NCI-H2227 treated with DMSO at 0.1 percent for 48 hours (cell line): ENCODE results near the gene GMDS.

Experiments used
- DNase-seq: peaks from one replicate; lab custom pipeline; 2025; lab: John Stamatoyannopoulos, UW

GMDS gene

DNA sequence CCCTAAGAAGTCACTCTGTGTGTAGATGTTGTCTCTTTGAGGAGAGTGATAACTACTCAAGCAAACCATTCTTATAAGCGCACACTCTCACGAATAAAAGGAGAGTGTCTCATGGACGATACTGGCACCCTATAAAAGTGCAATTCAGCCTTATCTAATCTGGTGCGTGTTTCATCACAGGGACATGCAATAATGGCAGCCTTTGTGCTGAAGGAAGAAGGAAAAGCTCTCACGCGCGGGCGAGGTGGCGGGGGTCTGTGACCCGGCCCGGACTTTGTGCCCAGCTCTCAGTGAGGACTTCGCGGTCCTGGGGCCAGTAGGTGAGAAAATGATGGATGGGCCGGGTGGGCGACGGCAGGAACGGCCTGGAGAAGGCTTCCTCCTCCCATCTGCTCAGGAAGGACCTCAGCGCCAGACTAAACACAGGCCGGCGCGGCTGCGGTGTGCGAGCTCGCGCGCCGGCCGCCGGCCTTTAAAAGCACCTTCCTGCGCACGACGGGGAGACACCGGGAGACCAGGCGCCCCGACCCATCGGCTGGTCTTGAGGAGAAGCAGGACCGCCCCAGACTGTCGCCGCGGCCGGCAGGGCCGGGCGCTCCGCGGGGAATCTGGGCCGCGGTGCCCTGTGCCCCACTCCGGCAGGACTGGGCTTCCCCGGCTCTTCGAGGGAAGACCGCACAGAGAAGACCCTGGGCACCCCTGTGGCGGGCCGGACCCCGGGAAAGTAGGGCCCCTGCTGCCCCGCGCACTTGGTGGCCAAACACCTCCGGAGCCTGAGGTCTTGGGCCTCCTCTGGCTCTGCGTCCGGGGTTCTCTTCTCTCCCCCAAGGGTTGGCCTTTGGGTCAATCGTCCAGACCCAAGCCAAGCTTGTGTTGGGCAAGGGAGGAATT lies 644.0 kb downstream of the GMDS start:
- DNase-seq = no peak

GRCh38 chr6:1600764-1601157 lies 644.6 kb downstream of the GMDS start:
- no peak for DNase-seq

GRCh38 chr6:1600063-1600763 lies 645.2 kb downstream of the GMDS start:
- no peak for DNase-seq

- DNase-seq = no peak
These were observed 645.9 kb downstream of the GMDS start for GRCh38 chr6:1599469-1599868.

DNA sequence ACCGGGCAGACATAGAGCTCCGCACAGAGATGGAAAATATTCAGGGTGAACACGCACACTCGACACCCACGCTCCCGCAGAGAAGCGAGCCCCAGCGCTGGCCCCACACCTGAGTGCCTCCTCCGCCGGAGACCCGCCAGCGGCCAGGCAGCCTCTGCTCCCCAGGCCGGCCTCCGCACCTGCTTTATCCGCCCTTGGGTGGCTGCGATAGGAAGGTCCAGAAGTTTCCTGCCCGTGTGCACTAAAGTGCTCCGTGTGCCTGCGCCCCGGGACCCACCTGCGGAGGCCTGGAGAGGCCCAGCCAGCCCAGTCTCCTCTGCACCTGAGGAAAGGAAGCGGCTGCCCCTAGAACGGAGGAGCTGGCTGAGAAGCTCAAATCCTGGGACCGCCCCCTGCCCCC lies 646.5 kb downstream of the GMDS start:
- DNase-seq = no peak

GRCh38 chr6:1598433-1598832 lies 647.0 kb downstream of the GMDS start:
- no peak for DNase-seq

DNA sequence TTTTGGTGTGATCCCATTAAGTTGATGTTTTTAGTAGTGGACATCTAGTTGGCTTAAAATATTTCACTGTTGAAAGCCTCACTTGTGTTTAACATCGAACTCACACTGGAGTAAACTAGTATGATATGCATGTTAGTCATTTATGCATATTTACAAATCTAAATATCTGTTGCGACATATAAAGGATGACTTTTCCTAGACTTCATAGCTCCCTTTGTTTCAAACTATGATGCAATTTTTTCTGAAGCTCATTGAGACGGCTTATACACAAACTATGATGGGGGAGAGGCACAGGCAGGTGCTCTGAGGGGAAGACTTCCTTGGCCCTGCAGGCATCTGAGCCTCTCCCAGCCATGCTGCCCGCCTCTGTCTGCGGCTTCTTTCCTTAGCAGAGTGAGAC lies 647.5 kb downstream of the GMDS start:
- DNase-seq = no peak

GRCh38 chr6:1597121-1597744 lies 648.2 kb downstream of the GMDS start:
- DNase-seq = no peak

DNA sequence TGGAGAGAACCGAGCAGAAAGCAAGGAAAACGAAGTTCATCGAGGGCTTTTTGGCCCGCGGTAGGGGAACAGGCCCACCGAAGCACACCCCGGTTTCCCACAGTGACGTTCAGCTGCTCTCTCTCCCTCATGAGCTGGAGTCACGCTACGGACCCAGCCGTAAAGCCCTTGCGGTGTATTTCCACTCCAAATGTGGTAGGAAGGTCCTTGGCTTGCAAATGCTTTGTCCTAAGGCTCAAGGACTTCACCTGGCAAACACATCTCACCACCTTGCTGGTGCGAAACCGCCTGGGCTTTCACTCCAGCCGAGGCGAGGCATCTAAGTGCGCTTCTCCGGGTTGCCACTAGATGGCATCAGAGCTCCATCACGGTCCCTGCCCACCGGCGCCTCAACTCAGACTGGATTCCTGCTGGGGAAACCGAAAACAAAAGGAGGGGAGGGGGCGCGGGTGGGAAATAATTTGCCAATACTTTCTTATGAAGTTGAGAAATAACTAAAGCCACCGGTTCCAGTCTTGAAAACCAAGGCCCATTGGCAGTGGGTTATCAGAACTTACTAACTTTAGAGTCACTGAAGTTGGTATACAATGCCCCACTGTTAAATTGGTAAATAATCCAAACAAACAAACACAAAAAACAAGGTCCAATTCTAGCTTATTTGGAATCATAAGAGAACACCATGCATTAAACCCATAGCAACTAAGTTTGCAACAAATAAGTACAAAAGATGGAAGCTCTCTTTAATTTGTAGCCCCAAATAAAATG lies 649.1 kb downstream of the GMDS start:
- DNase-seq = peak; percentile 33

DNA sequence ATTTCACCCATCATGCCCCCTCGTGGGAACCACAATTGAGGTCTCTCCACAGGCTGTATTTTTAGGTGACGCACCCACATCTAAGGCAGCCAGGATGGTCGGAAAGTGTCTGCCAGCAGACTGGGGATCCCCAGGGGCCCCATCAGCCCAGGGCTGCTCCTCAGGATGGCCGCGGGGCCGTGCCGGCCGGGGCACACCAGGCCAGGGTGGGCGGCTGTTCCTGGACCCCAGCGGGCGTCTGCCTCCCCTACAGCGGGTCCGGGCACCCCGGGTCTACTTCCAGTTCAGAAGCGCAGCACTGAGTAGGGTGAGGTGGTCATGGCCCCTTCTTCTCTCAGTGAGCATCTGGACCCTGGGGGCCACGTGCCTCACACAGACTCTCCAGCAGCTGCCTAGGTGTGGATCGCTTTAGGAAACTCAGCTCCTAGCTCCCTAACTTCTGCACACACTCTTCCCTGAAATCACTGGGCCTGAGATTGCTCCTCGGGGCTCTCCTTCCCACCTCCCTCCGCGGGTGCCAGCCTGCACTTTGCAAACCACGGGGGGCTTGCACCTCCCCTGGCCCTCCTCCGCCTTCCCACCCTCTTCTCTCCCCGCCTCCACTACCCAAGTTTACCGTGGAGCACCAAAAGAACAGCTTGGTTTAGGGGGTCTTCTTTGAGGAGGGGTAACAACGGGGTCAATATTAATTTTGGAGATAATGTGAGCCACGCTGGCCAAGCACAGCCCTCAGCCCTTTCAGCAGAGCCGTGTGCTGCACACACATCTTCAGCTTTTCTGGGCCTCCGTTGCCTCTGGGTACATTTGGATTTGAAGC lies 649.9 kb downstream of the GMDS start:
- DNase-seq = no peak

GRCh38 chr6:1594445-1595200 lies 650.8 kb downstream of the GMDS start:
- DNase-seq = no peak

DNA sequence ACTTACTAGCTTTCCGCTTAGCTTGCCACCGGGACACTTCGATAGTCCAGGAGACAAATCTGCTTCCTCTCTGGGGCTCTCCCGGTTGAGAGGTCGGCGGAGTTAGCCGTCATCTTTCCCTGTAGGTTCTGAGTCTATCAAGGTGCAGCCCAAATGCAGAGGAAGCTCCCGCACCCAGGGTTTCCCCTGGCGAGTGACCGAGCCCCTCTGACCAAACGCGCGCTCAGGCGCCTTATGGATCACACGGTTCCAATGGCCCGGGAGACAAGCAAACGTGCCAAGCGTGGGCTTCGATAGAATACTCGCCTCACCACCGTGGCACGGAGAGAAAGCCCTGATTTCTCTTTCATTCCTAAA lies 651.5 kb downstream of the GMDS start:
- DNase-seq = no peak

GRCh38 chr6:1593286-1593957 lies 652.0 kb downstream of the GMDS start:
- DNase-seq = no peak

GRCh38 chr6:1592852-1593251 lies 652.6 kb downstream of the GMDS start:
- DNase-seq = no peak

DNA sequence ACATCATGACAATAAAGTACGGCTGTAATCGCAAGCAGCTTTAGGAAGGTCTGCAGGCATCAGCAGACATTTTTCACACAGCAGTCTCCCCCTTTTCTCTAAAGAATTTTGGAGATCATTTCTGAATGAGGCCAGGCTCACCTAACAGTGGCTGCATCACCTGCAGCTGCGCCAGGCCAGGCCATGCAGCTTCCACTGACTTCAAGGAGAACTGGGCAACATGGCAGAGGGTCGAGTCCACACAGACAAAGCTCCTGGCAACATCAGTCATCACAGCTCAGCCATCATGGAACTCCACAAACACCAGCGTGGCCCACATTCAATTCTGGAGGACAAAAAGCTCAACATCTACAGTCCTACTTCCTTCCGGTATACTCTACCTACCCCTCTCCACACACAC lies 653.5 kb downstream of the GMDS start:
- DNase-seq = no peak

GRCh38 chr6:1591243-1591642 lies 654.2 kb downstream of the GMDS start:
- DNase-seq = no peak

- DNase-seq = no peak
These were observed 654.8 kb downstream of the GMDS start for GRCh38 chr6:1590580-1590979.

GRCh38 chr6:1589208-1589607 lies 656.2 kb downstream of the GMDS start:
- DNase-seq = no peak

DNA sequence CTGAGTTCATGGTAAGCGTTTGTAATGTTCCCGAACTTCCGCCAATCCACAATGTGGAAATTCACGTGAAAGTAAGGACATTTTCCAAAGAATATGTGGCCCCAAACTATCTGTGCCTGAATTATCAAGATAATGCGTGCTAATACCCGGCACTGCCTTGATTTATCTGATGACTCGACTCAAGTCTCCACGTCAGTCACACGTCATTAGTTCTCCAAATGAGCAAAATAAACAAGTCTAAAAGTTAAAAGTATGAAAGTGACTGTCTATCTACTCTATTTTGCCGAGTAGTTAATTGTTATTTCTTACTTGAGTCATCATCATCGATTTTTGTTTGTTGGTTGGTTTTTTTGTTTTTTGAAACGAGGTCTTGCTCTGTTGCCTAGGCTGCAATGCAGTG lies 657.4 kb downstream of the GMDS start:
- no peak for DNase-seq

DNA sequence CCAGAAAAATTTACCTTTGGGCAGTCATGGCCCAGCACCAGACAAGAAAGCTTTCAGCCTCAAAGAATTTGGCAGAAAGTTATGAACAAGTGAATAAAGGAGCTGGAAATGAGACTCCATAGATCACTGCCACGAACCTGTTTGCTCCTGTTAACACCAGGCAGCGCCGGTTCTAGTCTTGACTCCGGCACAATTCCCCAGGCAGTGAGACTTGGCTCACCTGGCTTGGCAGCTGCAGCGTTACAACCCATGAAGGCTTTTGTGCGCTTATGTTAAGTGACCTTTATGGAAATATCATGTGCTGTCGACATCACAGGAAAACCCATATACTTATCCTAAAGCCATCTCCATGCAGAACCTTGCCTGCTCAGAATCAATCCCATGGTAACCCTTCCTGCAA lies 657.9 kb downstream of the GMDS start:
- no peak for DNase-seq
